Fibroblast of the aortic adventitia (primary cell): Measurements from ENCODE around the gene PARL. TPM values are rescaled to one million over a fixed set of nuclear protein-coding genes. Genes with fewer than 3 reads are reported as not detected.

Experiments used
- DNase-seq: peaks from one replicate; pipeline ENCODE4 v3.0.0-alpha.2; 2010; ENCODE audit warnings: low read depth
- H3K4me3 ChIP-seq: 2 replicates; pipeline ENCODE4 v1.5.1; 2011; ENCODE audit warnings: low read depth, mild to moderate bottlenecking, control low read depth, low read length, moderate library complexity
- CTCF ChIP-seq: IDR thresholded peaks from 2 replicates; pipeline ENCODE4 v1.5.1; 2011; ENCODE audit warnings: mild to moderate bottlenecking, low read length, control low read depth, inconsistent platforms; ENCODE audit not compliant: insufficient read depth
- total RNA-seq: library from RNA; depleted of rRNA; stranded (reverse); fragments of >200 nt; gene quantifications from 2 replicates; pipeline ENCODE4 v1.2.3, GENCODE V29; 2012; ENCODE audit warnings: low replicate concordance

The PARL gene
- total RNA-seq, 1 donor: 32.7 TPM

GRCh38 chr3:183811638-183812037 is 73.0 kb downstream of the PARL start:
- no peak for DNase-seq
- no peak for TF ChIP-seq CTCF
- H3K4me3 ChIP-seq: no peak overlapping the region

- no peak overlapping the region for H3K4me3 ChIP-seq
- DNase-seq: no peak
- no peak for TF ChIP-seq CTCF
Measured at GRCh38 chr3:183810643-183811594, 73.8 kb downstream of the PARL start.

GRCh38 chr3:183809270-183809669 is 75.4 kb downstream of the PARL start:
- no peak for TF ChIP-seq CTCF
- no peak for DNase-seq
- no peak overlapping the region for H3K4me3 ChIP-seq

GRCh38 chr3:183808355-183808754 is 76.3 kb downstream of the PARL start:
- no peak for DNase-seq
- TF ChIP-seq CTCF: no peak
- no peak overlapping the region for H3K4me3 ChIP-seq

GRCh38 chr3:183807881-183808280 is 76.8 kb downstream of the PARL start:
- no peak for TF ChIP-seq CTCF
- no peak for DNase-seq
- no peak overlapping the region for H3K4me3 ChIP-seq

GRCh38 chr3:183807209-183807728 is 77.4 kb downstream of the PARL start:
- no peak for TF ChIP-seq CTCF
- DNase-seq: no peak
- H3K4me3 ChIP-seq: no peak overlapping the region
